HS-27A (cell line): ENCODE data around the gene HPS6.
"Not testable (repeated sequence)": the region's sequence is repeated elsewhere in the genome, so short reads cannot be mapped to it uniquely, and the experiment has no call there.

Experiments used
- DNase-seq: peaks from one replicate; pipeline ENCODE4 v3.0.0-alpha.2; 2012; ENCODE audit warnings: low read depth, missing footprints

Gene HPS6

DNA sequence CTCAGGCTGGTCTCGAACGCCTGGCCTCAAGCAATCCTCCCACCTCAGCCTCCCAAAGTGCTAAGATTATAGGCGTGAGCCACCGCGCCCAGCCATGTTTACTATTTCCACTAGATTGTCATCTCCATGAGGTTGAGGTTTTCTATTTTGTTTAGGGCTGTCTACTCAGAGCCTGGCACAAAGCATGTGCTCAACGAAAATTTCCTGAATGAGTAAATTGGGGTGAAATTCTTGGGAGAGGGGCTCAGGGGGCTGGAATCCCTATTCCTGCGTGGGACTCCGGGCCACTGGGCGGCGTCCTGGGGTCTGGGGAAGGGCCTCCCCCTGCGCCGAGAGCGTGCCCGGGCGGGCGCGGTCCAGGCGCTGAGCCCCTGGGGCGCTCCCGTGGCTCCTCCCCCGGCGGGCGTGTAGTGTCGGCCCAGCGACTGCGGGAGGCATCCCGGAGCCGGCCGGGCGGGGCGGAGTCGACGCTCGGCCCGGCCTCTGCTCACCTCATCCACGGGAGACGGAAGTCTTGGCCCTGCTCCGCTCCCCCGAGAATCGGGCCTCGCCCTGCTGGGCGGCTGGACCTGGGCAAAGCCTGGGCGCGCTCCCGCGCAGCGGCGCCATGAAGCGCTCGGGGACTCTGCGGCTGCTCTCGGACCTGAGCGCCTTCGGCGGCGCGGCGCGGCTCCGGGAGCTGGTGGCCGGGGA is at the start of gene HPS6:
HPS6 (plus strand) TSS at position 482 of the 693 bp plus-strand sequence; CDS start at position 608, 126 bp downstream.
- no peak for DNase-seq

DNA sequence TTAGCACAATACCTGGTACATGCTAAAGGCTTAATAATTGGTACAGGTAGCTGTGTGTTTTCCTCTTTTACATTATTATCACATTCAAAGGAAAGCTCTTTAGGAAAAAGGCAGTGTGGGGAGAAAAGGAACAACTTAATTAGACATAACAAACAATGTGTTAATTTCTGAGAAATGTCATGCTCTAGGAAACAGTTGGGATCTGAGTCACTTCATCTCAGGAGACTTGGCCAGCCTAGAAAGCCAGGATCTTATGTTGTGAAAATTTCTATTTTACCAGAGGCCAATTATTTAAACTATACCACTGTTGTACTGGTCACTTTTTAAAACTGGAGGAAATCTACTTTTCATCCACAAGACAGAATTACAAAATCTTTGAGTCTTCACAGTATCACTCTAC is 48.7 kb upstream of the HPS6 start:
- no peak for DNase-seq

GRCh38 chr10:102017295-102017694 is 47.9 kb upstream of the HPS6 start:
- DNase-seq = no peak

GRCh38 chr10:102020938-102021337 is 44.2 kb upstream of the HPS6 start:
- no peak for DNase-seq

DNA sequence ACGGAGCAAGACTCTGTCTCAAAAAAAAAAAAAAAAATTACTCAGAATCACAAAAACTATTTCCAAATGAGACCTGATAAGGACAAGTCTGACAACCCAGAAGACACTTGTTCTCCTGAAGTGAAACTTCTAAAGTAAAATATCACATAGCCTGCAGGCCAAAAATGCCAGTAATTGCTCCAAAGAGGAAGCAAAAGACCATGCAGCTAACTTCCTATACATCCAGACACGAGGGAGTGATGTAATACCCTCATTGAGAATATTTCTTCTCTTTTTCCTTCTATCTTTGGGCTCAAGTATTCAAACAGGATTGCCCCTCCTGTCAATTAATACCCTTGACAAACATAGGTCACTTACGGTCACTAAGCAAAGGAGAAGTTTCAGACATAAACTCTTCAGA is 40.4 kb upstream of the HPS6 start:
- no peak for DNase-seq

DNA sequence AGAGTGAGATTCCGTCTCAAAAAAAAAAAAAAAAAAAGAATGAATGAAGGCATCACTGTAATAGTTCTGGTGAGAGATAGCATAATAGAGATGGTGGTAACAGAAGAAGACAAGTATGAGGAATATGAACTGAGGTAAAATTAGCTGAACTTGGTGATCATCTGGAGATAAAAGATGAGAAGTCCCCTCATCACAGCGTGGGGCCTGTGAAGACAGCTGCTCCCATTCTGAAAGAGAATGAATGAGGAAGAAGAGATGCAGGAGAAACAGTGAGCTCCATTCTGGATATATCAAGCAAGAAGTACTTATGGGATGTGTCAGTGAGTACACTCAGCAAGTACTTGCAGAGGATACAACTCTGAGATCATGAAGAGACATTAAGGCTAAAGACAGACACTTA is 37.9 kb upstream of the HPS6 start:
- DNase-seq = no peak

DNA sequence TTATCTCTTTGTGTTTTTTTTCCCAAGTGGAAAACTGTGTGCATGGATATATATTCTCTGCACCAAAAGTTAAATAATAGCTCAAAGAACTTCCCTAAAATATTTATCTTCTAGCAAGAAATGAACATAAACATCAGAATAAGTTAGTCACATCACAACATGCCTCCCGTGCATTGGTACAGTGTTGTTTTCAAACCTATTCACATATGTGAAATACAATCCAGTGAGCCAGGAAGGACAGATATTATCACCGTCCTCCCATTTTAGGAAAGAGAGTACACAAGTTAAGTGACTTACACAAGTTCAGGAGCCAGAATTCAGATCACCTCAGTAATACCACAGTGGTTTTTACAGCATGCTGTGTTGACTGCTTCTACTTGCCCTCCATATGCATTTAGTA is 31.4 kb upstream of the HPS6 start:
- DNase-seq = no peak

DNA sequence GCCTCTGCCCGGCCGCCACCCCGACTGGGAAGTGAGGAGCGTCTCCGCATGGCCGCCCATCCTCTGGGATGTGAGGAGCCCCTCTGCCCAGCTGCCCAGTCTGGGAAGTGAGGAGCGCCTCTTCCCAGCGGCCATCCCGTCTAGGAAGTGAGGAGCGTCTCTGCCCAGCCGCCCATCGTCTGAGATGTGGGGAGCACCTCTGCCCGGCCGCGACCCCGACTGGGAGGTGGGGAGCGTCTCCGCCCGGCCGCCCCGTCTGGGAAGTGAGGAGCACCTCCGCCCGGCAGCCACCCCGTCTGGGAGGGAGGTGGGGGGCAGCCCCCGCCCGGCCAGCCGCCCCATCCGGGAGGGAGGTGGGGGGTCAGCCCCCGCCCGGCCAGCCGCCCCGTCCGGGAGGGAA is 29.3 kb upstream of the HPS6 start:
- not testable (repeated sequence) for DNase-seq

- no peak for DNase-seq
Observed at GRCh38 chr10:102038410-102038809, 26.7 kb upstream of the HPS6 start.

- no peak for DNase-seq
Observed at GRCh38 chr10:102040305-102041050, 24.7 kb upstream of the HPS6 start.

DNA sequence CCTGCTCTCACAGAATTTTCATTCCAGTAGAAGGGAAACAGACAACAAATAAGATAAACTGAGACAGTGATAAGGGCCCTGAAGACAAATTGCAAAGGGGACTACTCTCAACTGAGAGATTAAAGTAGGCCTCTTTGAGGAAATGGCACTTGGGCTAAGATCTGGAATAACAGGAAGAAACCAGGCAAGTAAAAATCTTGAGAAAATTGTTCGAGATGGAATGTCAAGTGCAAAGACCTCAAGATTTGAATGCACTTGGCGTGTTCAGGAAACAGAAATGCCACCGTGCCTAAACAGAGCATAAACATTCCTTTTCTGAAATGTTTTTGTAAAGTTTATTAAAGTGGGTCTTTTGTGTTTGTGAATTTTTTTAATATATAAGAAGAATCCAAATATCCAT is 19.9 kb upstream of the HPS6 start:
- no peak for DNase-seq

GRCh38 chr10:102046095-102046494 is 19.1 kb upstream of the HPS6 start:
- DNase-seq = no peak

- not testable (repeated sequence) for DNase-seq
Observed at GRCh38 chr10:102054881-102055646, 10.1 kb upstream of the HPS6 start.

DNA sequence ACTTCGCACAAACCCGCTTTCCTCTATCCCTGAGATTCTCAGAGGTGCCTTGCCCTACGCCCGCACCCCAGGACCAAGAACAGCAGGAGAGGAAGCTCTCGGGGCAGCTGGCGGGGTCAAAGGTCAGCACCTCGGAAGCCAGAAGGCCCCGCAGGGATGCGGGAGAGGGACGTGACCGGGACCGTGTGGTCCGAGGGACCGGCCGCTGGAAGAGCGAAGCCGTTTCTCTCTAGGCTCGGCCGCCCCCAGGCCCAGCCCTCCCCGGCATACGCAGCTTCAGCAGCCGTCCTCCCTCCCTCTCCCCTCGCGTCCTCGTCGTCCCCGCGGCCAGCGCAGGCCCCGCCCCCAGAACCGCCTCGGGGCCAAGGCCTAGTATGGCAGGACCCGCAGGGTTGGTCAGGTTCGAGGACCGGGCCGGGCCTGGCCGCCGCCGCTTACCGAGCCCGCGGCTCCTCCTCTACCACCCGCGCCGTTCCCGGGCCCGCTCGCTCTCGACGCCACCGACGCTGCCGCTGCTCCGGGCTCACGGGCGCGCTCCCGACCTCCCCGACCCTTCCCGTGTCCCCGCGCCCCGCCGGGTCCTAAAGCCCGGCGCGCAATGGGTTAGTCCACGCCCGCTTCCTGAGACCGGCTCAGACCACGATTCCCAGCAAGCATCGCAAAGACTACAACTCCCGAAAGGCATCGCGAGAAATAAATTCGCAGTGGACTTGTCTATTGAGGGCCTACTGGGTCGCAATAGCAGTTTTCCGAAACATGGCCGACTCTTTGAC is 9.3 kb upstream of the HPS6 start, which contains the start of gene ARMH3:
ARMH3 (minus strand) TSS at position 527 of the 773 bp plus-strand sequence. CDS start 16,059 bp downstream, outside the sequence.
- peak; percentile 75 for DNase-seq

DNA sequence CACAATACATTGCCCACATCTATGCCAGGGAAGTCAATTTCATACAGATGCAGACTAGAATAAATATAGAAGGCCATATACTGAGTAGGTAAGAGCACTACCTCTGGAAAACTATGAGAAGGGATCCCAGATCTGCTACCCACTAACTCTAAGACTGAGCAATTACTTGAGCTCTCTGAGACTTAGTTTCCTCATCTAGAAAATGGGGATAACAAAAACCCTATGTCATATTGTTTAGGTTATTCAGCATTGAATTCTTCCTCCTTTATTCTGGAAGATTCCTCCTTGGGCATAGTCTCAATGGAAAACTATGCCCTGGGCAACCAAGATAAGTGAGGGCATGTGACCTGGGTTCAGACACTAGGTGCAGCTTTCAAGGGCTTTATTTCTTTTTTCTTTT is 5.2 kb upstream of the HPS6 start:
- DNase-seq = no peak

- no peak for DNase-seq
Observed at GRCh38 chr10:102064503-102064867, 664 bp upstream of the HPS6 start.

GRCh38 chr10:102065561-102066398 is 631 bp downstream of the HPS6 start:
- DNase-seq = no peak

DNA sequence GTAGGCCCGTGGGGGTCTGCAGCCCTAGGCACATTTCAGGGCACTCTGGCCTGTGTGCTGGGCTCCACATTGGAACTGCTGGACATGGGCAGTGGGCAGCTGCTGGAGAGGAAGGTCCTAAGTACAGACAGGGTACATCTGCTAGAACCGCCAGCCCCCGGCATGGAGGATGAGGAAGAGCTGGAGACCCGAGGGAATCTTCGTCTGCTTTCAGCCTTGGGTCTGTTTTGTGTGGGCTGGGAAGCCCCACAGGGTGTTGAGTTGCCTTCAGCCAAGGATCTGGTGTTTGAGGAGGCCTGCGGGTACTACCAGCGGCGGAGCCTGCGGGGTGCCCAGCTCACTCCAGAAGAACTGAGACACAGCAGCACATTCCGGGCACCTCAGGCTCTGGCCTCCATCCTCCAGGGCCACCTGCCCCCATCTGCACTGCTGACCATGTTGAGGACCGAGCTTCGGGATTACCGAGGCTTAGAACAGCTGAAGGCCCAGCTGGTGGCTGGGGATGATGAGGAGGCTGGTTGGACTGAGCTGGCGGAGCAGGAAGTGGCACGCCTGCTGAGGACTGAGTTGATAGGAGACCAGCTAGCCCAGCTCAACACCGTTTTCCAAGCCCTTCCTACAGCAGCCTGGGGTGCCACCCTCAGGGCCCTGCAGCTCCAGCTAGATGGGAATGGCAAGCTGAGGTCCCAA is 1.4 kb downstream of the HPS6 start:
- DNase-seq = no peak

GRCh38 chr10:102067091-102067916 is 2.2 kb downstream of the HPS6 start:
- no peak for DNase-seq

- DNase-seq = no peak
Observed at GRCh38 chr10:102068216-102068615, 3.1 kb downstream of the HPS6 start.
